ENCODE results near the gene LCN15. TPM values are rescaled to one million over a fixed set of nuclear protein-coding genes. Genes with fewer than 3 reads are reported as not detected.

The LCN15 gene
- total and polyA plus RNA-seq, 2 of the 13 experiments (the other 11 are each of a cell fraction or from before 2014, with no cell fraction given), result 1.3 to 53.7 TPM

- CTCF ChIA-PET (ENCODE audit: low intra/inter-chr PET ratio, low total read pairs), result no interaction called here
- FAIRE-seq (no peak), DNase-seq (ENCODE audit: low spot score) (no peak), ATAC-seq (no peak)
- Histone ChIP-seq H3K9ac (ENCODE audit: insufficient read depth, low read depth, low read length) (no peak overlapping the region), H3K9me3 (ENCODE audit: low read length) (no peaks in the 10 kb centered on the region), H3K36me3 (replicated peaks in 1 of 2; ENCODE audit: control insufficient read depth in 1 of 2, insufficient read depth in 2 of 2, low read length in 2 of 2) (peaks cover 11 to 20% of the 10 kb centered on the region in 2 experiments; a peak in 4 of 5 replicates), H3K4me1 (ENCODE audit: insufficient read depth, low read length) (peaks cover 34% of the 10 kb centered on the region), H3K27me3 (ENCODE audit: control insufficient read depth in 1 of 2, insufficient read depth in 2 of 2, low read length in 2 of 2) (no peaks in the 10 kb centered on the region; a peak in 1 of 5 replicates), H3K79me2 (ENCODE audit: insufficient read depth, low read length) (peaks cover 24% of the 10 kb centered on the region), H3K4me2 (ENCODE audit: low read depth, low read length) (no peak overlapping the region), H4K20me1 (ENCODE audit: insufficient read depth, low read length) (peaks cover 52% of the 10 kb centered on the region), H3K27ac (ENCODE audit: extremely low read length, insufficient read depth, low read length) (no peak overlapping the region), H2AFZ (ENCODE audit: low read length) (no peak overlapping the region), H3K4me3 (replicated peaks in 1 of 3; ENCODE audit: insufficient read depth in 1 of 3, low read depth in 2 of 3, low read length in 3 of 3) (no peak overlapping the region)
- TF ChIP-seq POLR2AphosphoS5 (IDR thresholded peaks at IDR 0.05; ENCODE audit: low read depth, low read length), result peak; percentile 26; the same call in 1 of the 2 replicates
- 0 out of 2 replicates have a peak, but pooled peaks have one; percentile 43 for TF ChIP-seq POLR2G (IDR thresholded peaks at IDR 0.05; ENCODE audit: low read depth, low read length)
- TF ChIP-seq CCAR2 (optimal IDR thresholded peaks at IDR 0.05; ENCODE audit: low read depth, low read length), result no peak
- POLR2A ChIA-PET, result no interaction called here
- 88% methylated on average over 5 of the region's 8 CpGs for WGBS (ENCODE audit: low lambda C conversion rate)
- BruUV-seq (replicated peaks), result no TSS peak
- in situ Hi-C loops (cut with HindIII; ENCODE audit: extremely low pct_ligation_motif_present, low pct_unique_long_range_greater_than_20kb), result no loop called here
- intact Hi-C loops (cut with micrococcal nuclease; ENCODE audit: unreplicated experiment), result no loop called here
Measured at GRCh38 chr9:136723989-136724388, 40.3 kb downstream of the LCN15 start.

- CTCF ChIA-PET (ENCODE audit: low intra/inter-chr PET ratio, low total read pairs), result no interaction called here
- in situ Hi-C loops (cut with HindIII; ENCODE audit: extremely low pct_ligation_motif_present, low pct_unique_long_range_greater_than_20kb), result no loop called here
- peaks cover 31% of the 10 kb centered on the region for H3K4me1 ChIP-seq (ENCODE audit: insufficient read depth, low read length)
- TF ChIP-seq HIC2 (CRISPR knock-in tag; IDR thresholded peaks at IDR 0.05; ENCODE audit: low read depth) (no peak), ZHX1 (CRISPR knock-in tag; IDR thresholded peaks at IDR 0.05; ENCODE audit: low read depth) (peak; percentile 55), ZNF367 (CRISPR knock-in tag; IDR thresholded peaks at IDR 0.05; ENCODE audit: borderline replicate concordance) (no peak), EEA1 (CRISPR knock-in tag; IDR thresholded peaks at IDR 0.05; ENCODE audit: borderline replicate concordance) (0 out of 2 replicates have a peak, but pooled peaks have one; percentile 39), ZNF432 (CRISPR knock-in tag; IDR thresholded peaks at IDR 0.05; ENCODE audit: borderline replicate concordance) (no peak), HOXA3 (CRISPR knock-in tag; IDR thresholded peaks at IDR 0.05) (peak; percentile 58), TBX3 (IDR thresholded peaks at IDR 0.05; ENCODE audit: borderline replicate concordance) (no peak), ZNF713 (CRISPR knock-in tag; IDR thresholded peaks at IDR 0.05) (no peak), RBFOX2 (IDR thresholded peaks at IDR 0.05; ENCODE audit: low read depth, low read length) (peak; percentile 90), SAFB2 (CRISPR knock-in tag; IDR thresholded peaks at IDR 0.05; ENCODE audit: borderline replicate concordance, low read depth) (0 out of 2 replicates have a peak, but pooled peaks have one; percentile 39), DNMT1 (CRISPR knock-in tag; IDR thresholded peaks at IDR 0.05) (0 out of 2 replicates have a peak, but pooled peaks have one; percentile 25)
Measured at GRCh38 chr9:136723362-136723976, 40.8 kb downstream of the LCN15 start.

More at GRCh38 chr9:136723362-136723976, 40.8 kb downstream of the LCN15 start:
- H3K27me3 ChIP-seq (ENCODE audit: control insufficient read depth in 1 of 2, insufficient read depth in 2 of 2, low read length in 2 of 2), result no peaks in the 10 kb centered on the region; a peak in 1 of 5 replicates
- POLR2A ChIA-PET, result no interaction called here
- intact Hi-C loops (cut with micrococcal nuclease; ENCODE audit: unreplicated experiment), result no loop called here
- no peak overlapping the region for H3K9ac ChIP-seq (ENCODE audit: insufficient read depth, low read depth, low read length)
- H3K9me3 ChIP-seq (ENCODE audit: low read length), result no peaks in the 10 kb centered on the region
- no peak overlapping the region for H3K27ac ChIP-seq (ENCODE audit: extremely low read length, insufficient read depth, low read length)
- ATAC-seq (no peak), DNase-seq (ENCODE audit: low spot score) (no peak), FAIRE-seq (no peak)
- H3K4me2 ChIP-seq (ENCODE audit: low read depth, low read length), result no peak overlapping the region
- BruUV-seq (replicated peaks), result no TSS peak
- H3K79me2 ChIP-seq (ENCODE audit: insufficient read depth, low read length), result peaks cover 24% of the 10 kb centered on the region
- peaks cover 52% of the 10 kb centered on the region for H4K20me1 ChIP-seq (ENCODE audit: insufficient read depth, low read length)
- H3K4me3 ChIP-seq (replicated peaks in 1 of 3; ENCODE audit: insufficient read depth in 1 of 3, low read depth in 2 of 3, low read length in 3 of 3), result no peak overlapping the region
- peaks cover 11 to 20% of the 10 kb centered on the region in 2 experiments; a peak in 4 of 5 replicates for H3K36me3 ChIP-seq (replicated peaks in 1 of 2; ENCODE audit: control insufficient read depth in 1 of 2, insufficient read depth in 2 of 2, low read length in 2 of 2)
- H2AFZ ChIP-seq (ENCODE audit: low read length), result no peak overlapping the region
- WGBS (ENCODE audit: low lambda C conversion rate), result 100% methylated on average over 11 of the region's 32 CpGs
